SU-DHL-6 (cell line): ENCODE results near the gene CIT.

Source experiments
- H2AFZ ChIP-seq: fragments of 200-600 bp; sonication (generic); 2 replicates; pipeline ENCODE4 v1.6.1; 2014; ENCODE audit warnings: low read depth, mild to moderate bottlenecking, moderate library complexity, mixed read lengths, antibody characterized with exemption, low read length; ENCODE audit not compliant: severe bottlenecking
- H3F3A ChIP-seq: fragments of 200-600 bp; shearing (Covaris generic); 2 replicates; pipeline ENCODE4 v1.6.0; 2016; ENCODE audit warnings: antibody characterized with exemption, mild to moderate bottlenecking; ENCODE audit not compliant: insufficient read depth
- H3K27ac ChIP-seq: fragments of 200-600 bp; sonication (generic); 2 replicates; pipeline ENCODE4 v1.5.1; 2016; ENCODE audit warnings: low read depth, mild to moderate bottlenecking, low read length, moderate library complexity, mixed read lengths
- H3K27me3 ChIP-seq: fragments of 200-600 bp; sonication (generic), shearing (Covaris generic); 2 replicates; pipeline ENCODE4 v1.6.0; 2014; ENCODE audit warnings: mild to moderate bottlenecking, low read length
- H3K36me3 ChIP-seq: fragments of 200-600 bp; sonication (generic); 2 replicates; pipeline ENCODE4 v1.6.1; 2014; ENCODE audit warnings: mild to moderate bottlenecking, low read length, mixed read lengths
- H3K4me2 ChIP-seq: fragments of 300-600, 200-600 bp; shearing (Covaris generic), sonication (generic); 2 replicates; pipeline ENCODE4 v1.6.0; 2014; ENCODE audit warnings: low read length, low read depth, mild to moderate bottlenecking; ENCODE audit not compliant: poor library complexity, severe bottlenecking
- H3K4me3 ChIP-seq: fragments of 200-600 bp; sonication (generic); 2 replicates; pipeline ENCODE4 v1.5.1; 2014; ENCODE audit warnings: antibody characterized with exemption, low read length, mild to moderate bottlenecking, mixed read lengths; ENCODE audit not compliant: insufficient read depth, poor library complexity, severe bottlenecking
- H3K79me2 ChIP-seq: fragments of 200-600 bp; sonication (generic); 2 replicates; pipeline ENCODE4 v1.6.1; 2014; ENCODE audit warnings: mild to moderate bottlenecking, low read length, moderate library complexity; ENCODE audit not compliant: insufficient read depth
- H3K9ac ChIP-seq: fragments of 200-600 bp; sonication (generic); 2 replicates; pipeline ENCODE4 v1.7.0; 2014; ENCODE audit warnings: mild to moderate bottlenecking, low read length
- H3K9me2 ChIP-seq: fragments of 200-600 bp; sonication (generic); replicated peaks from 2 replicates; pipeline ENCODE4 v1.6.1; 2014; ENCODE audit warnings: low read length; ENCODE audit not compliant: insufficient read depth
- H3K9me3 ChIP-seq: fragments of 200-600 bp; sonication (generic); 2 replicates; pipeline ENCODE4 v1.6.1; 2014; ENCODE audit warnings: low read length, mixed read lengths; ENCODE audit not compliant: insufficient read depth
- H4K20me1 ChIP-seq: fragments of 200-600 bp; sonication (generic); 2 replicates; pipeline ENCODE4 v1.6.1; 2014; ENCODE audit warnings: low read depth, mild to moderate bottlenecking, antibody characterized with exemption, low read length, moderate library complexity, mixed read lengths
- EZH2phosphoT487 ChIP-seq: fragments of 200-600 bp; sonication (generic), shearing (Covaris generic); conservative IDR thresholded peaks from 2 replicates; pipeline ENCODE4 v1.6.1; 2018; ENCODE audit warnings: mild to moderate bottlenecking, antibody characterized with exemption, low read length, moderate library complexity, mixed read lengths
- TF ChIP-seq, protein P1 (sequence below): fragments of 200-600 bp; sonication (generic); IDR thresholded peaks from one replicate; pipeline ENCODE4 v1.5.1; 2017; ENCODE audit warnings: antibody characterized with exemption, mild to moderate bottlenecking, low read length, moderate library complexity; ENCODE audit not compliant: insufficient read depth, poor library complexity, severe bottlenecking

Gene CIT

DNA sequence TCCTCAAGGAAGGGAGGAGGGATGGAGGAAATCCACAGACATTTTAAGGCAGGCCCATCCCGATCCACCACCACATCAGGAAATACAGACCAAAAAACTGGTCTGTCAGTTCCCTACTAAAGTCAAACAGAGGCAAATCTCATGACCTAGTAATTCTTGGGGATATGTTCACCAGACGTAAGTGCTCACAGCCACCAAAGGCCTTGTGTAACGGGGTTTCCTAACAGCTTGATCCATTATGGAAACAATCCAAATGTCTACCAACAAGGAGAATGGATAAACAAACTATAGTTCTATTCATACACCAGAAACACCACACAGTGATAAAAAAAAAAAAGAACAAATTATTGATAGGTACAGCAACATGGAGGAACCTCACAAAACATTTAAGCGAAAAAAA lies 136.3 kb downstream of the CIT start:
- no peak overlapping the region for H3K9ac ChIP-seq
- peaks cover 38% of the 10 kb centered on the region for H3K36me3 ChIP-seq
- H2AFZ ChIP-seq, result no peak overlapping the region
- no peak overlapping the region for H3K4me2 ChIP-seq
- no peak for TF ChIP-seq EZH2phosphoT487
- TF ChIP-seq, protein P1, sequence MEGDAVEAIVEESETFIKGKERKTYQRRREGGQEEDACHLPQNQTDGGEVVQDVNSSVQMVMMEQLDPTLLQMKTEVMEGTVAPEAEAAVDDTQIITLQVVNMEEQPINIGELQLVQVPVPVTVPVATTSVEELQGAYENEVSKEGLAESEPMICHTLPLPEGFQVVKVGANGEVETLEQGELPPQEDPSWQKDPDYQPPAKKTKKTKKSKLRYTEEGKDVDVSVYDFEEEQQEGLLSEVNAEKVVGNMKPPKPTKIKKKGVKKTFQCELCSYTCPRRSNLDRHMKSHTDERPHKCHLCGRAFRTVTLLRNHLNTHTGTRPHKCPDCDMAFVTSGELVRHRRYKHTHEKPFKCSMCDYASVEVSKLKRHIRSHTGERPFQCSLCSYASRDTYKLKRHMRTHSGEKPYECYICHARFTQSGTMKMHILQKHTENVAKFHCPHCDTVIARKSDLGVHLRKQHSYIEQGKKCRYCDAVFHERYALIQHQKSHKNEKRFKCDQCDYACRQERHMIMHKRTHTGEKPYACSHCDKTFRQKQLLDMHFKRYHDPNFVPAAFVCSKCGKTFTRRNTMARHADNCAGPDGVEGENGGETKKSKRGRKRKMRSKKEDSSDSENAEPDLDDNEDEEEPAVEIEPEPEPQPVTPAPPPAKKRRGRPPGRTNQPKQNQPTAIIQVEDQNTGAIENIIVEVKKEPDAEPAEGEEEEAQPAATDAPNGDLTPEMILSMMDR, result no peak
- no peaks in the 10 kb centered on the region for H3F3A ChIP-seq
- H3K4me3 ChIP-seq, result no peak overlapping the region
- H4K20me1 ChIP-seq, result no peaks in the 10 kb centered on the region
- H3K27ac ChIP-seq, result no peak overlapping the region
- no peaks in the 10 kb centered on the region for H3K9me2 ChIP-seq
- peaks cover 7% of the 10 kb centered on the region; the same call in 1 of the 2 replicates for H3K9me3 ChIP-seq
- H3K79me2 ChIP-seq, result no peaks in the 10 kb centered on the region
- H3K27me3 ChIP-seq, result no peaks in the 10 kb centered on the region

GRCh38 chr12:119735079-119735478 lies 142.0 kb downstream of the CIT start:
- H3K9me3 ChIP-seq, result no peaks in the 10 kb centered on the region

GRCh38 chr12:119730381-119730780 lies 146.7 kb downstream of the CIT start:
- Histone ChIP-seq H3K4me2 (no peak overlapping the region), H3K27me3 (no peaks in the 10 kb centered on the region), H3K9me3 (no peaks in the 10 kb centered on the region), H3K36me3 (peaks cover 7% of the 10 kb centered on the region; the same call in 1 of the 2 replicates), H3K27ac (no peak overlapping the region), H3K4me3 (no peak overlapping the region), H2AFZ (no peak overlapping the region), H3K9me2 (no peaks in the 10 kb centered on the region), H3K79me2 (no peaks in the 10 kb centered on the region), H4K20me1 (no peaks in the 10 kb centered on the region), H3F3A (no peaks in the 10 kb centered on the region), H3K9ac (no peak overlapping the region)
- no peak for TF ChIP-seq EZH2phosphoT487
- TF ChIP-seq, protein P1, result no peak

More at GRCh38 chr12:119735079-119735478, 142.0 kb downstream of the CIT start:
- Histone ChIP-seq H3K4me3 (no peak overlapping the region), H2AFZ (no peak overlapping the region), H3K27me3 (no peaks in the 10 kb centered on the region), H3K36me3 (peaks cover 1% of the 10 kb centered on the region; the same call in 1 of the 2 replicates), H3K27ac (no peak overlapping the region), H3K79me2 (no peaks in the 10 kb centered on the region), H3K9me2 (no peaks in the 10 kb centered on the region), H3K9ac (no peak overlapping the region), H4K20me1 (no peaks in the 10 kb centered on the region), H3F3A (no peaks in the 10 kb centered on the region), H3K4me2 (no peak overlapping the region)
- TF ChIP-seq, protein P1, result no peak
- no peak for TF ChIP-seq EZH2phosphoT487

DNA sequence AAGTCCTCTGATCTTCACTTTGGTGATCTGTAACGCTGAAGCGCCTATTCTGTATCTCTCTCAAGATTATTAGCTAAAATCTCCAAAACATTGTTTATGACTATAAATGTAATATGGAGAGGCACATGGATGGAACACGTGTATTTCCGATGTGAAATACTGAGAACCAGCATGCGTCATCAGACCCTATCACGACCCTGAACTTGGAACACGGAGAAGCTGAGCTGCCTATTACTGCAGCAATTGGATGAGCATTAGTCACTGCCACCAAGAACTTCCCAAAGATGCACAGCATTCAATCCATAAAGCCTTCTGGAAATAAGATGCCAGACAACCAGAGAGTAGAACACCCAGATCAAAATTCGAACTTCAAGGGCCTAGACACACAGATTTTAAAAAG lies 147.2 kb downstream of the CIT start:
- no peaks in the 10 kb centered on the region for H3K79me2 ChIP-seq

More for the DNA sequence above, 147.2 kb downstream of the CIT start:
- no peaks in the 10 kb centered on the region for H4K20me1 ChIP-seq
- TF ChIP-seq EZH2phosphoT487, result no peak
- TF ChIP-seq, protein P1, result no peak
- H3K4me3 ChIP-seq, result no peak overlapping the region
- no peaks in the 10 kb centered on the region for H3K27me3 ChIP-seq
- H3K4me2 ChIP-seq, result no peak overlapping the region
- H3K36me3 ChIP-seq, result peaks cover 7% of the 10 kb centered on the region; the same call in 1 of the 2 replicates
- no peak overlapping the region for H2AFZ ChIP-seq
- H3K27ac ChIP-seq, result no peak overlapping the region
- H3K9ac ChIP-seq, result no peak overlapping the region
- H3K9me2 ChIP-seq, result no peaks in the 10 kb centered on the region
- no peaks in the 10 kb centered on the region for H3F3A ChIP-seq
- H3K9me3 ChIP-seq, result no peaks in the 10 kb centered on the region
